Heart left ventricle (tissue), 13 donors: ENCODE data around the gene FUS.
"Not testable (repeated sequence)": the region's sequence is repeated elsewhere in the genome, so short reads cannot be mapped to it uniquely, and the experiment has no call there.

ENCODE experiments used
- POLR2A ChIP-seq, 2 donors: fragments of 450-650 bp; IDR thresholded peaks; one replicate each; pipeline ENCODE4 v1.6.1; 2017; ENCODE audit warnings: antibody characterized with exemption in 2 of 2, mild to moderate bottlenecking in 2 of 2, moderate library complexity in 2 of 2
- TF ChIP-seq, protein P1 (sequence below), 12 donors: fragments of 200-600 bp; sonication (generic) in 4 of 12; IDR thresholded peaks; one replicate each; pipeline versions ENCODE4 v1.5.0 to v1.8.0; 2018 to 2022; ENCODE audit warnings: antibody characterized with exemption in 12 of 12, mild to moderate bottlenecking in 5 of 12
- donor health status: ischemic (EF 13 %, LVEDD 7.1; RV severe dilation, severe dysfunction).
- donor health status: DM: no; HTN: yes; CAD: no.
- donor health status: DM: no; HTN: no; CAD: no.
- donor health status: ischemic (EF 25% LVEDD 6.9; RV normal size, moderate dysfunction).
- donor health status: ischemic (EF 25% LVEDD 5.7; RV mildly dilated, moderate dysfunction).
- donor health status: ischemic (EF 35%, LVEDD 5.7; RV mildly dilated, moderate dysfunction).
- donor health status: nonischemic (EF 11% LVEDD 7.7; RV severe dilation, severe dysfunction).
- donor health status: DM: yes; HTN: yes; CAD: no.
- donor health status: PGD.
- donor health status: ischemic (EF 29% LVEDD 5.4; RV normal size, mild dysfunction).
- donor health status: nonischemic (EF 23%, LVEDD 6.1; RV moderate dilation, normal function).

DNA sequence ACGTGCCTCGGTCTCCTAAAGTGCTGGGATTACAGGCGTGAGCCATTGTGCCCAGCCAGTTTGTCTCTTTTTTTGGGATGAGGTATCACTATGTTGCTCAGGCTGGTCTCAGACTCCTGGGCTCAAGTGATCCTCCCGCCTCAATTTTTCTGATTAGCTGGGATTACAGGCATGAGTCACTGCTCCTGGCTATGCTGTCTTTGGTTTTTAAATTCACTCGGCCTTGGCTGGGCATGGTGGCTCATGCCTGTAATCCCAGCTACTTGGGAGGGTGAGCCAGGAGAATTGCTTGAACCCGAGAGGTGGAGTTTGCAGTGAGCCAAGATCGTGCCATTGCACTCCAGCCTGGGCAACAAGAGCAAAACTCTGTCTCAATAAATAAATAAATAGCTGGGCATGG, 35.5 kb upstream of the FUS start:
- not testable (repeated sequence) for TF ChIP-seq POLR2A (IDR thresholded peaks at IDR 0.05)
- TF ChIP-seq, protein P1, sequence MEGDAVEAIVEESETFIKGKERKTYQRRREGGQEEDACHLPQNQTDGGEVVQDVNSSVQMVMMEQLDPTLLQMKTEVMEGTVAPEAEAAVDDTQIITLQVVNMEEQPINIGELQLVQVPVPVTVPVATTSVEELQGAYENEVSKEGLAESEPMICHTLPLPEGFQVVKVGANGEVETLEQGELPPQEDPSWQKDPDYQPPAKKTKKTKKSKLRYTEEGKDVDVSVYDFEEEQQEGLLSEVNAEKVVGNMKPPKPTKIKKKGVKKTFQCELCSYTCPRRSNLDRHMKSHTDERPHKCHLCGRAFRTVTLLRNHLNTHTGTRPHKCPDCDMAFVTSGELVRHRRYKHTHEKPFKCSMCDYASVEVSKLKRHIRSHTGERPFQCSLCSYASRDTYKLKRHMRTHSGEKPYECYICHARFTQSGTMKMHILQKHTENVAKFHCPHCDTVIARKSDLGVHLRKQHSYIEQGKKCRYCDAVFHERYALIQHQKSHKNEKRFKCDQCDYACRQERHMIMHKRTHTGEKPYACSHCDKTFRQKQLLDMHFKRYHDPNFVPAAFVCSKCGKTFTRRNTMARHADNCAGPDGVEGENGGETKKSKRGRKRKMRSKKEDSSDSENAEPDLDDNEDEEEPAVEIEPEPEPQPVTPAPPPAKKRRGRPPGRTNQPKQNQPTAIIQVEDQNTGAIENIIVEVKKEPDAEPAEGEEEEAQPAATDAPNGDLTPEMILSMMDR (IDR thresholded peaks at IDR 0.05), result not testable (repeated sequence)
